Measurements from ENCODE around the gene HMCN2. TPM values are rescaled to one million over a fixed set of nuclear protein-coding genes. Genes with fewer than 3 reads are reported as not detected.
"Not testable (repeated sequence)": the region's sequence is repeated elsewhere in the genome, so short reads cannot be mapped to it uniquely, and the experiment has no call there.

The HMCN2 gene
- total RNA-seq, 1 experiment from 2014 or later = not detected

- DNase-seq (ENCODE audit: low read depth, low spot score) = no peak
- in situ Hi-C loops (cut with HindIII; ENCODE audit: low pct_unique_long_range_greater_than_20kb, low sequenced_read_pairs) = loop anchor here (25.0 kb wide), 1 partner anchor 174 kb away; no protein-coding TSS in a partner anchor
Measured at GRCh38 chr9:130260816-130261765, 4.5 kb upstream of the HMCN2 start.

- no peak for DNase-seq (ENCODE audit: low read depth, low spot score)
- in situ Hi-C loops (cut with HindIII; ENCODE audit: low pct_unique_long_range_greater_than_20kb, low sequenced_read_pairs) = loop anchor here (25.0 kb wide), 1 partner anchor 175 kb away; no protein-coding TSS in a partner anchor
Measured at GRCh38 chr9:130262061-130262745, 3.4 kb upstream of the HMCN2 start.

GRCh38 chr9:130262771-130263170 lies 2.8 kb upstream of the HMCN2 start:
- no peak for DNase-seq (ENCODE audit: low read depth, low spot score)
- in situ Hi-C loops (cut with HindIII; ENCODE audit: low pct_unique_long_range_greater_than_20kb, low sequenced_read_pairs) = loop anchor here (25.0 kb wide), 1 partner anchor 175 kb away; no protein-coding TSS in a partner anchor

- in situ Hi-C loops (cut with HindIII; ENCODE audit: low pct_unique_long_range_greater_than_20kb, low sequenced_read_pairs) = loop anchor here (25.0 kb wide), 1 partner anchor 177 kb away; no protein-coding TSS in a partner anchor
- DNase-seq (ENCODE audit: low read depth, low spot score) = no peak
Measured at GRCh38 chr9:130263601-130264413, 1.8 kb upstream of the HMCN2 start.

GRCh38 chr9:130264414-130265350 lies 878 bp upstream of the HMCN2 start:
- DNase-seq (ENCODE audit: low read depth, low spot score) = no peak
- in situ Hi-C loops (cut with HindIII; ENCODE audit: low pct_unique_long_range_greater_than_20kb, low sequenced_read_pairs) = loop anchor here (25.0 kb wide), 1 partner anchor 177 kb away; no protein-coding TSS in a partner anchor

GRCh38 chr9:130266236-130267098 lies 907 bp downstream of the HMCN2 start:
- in situ Hi-C loops (cut with HindIII; ENCODE audit: low pct_unique_long_range_greater_than_20kb, low sequenced_read_pairs) = loop anchor here (25.0 kb wide), 1 partner anchor 179 kb away; no protein-coding TSS in a partner anchor
- DNase-seq (ENCODE audit: low read depth, low spot score) = no peak

GRCh38 chr9:130267930-130268329 lies 2.4 kb downstream of the HMCN2 start:
- in situ Hi-C loops (cut with HindIII; ENCODE audit: low pct_unique_long_range_greater_than_20kb, low sequenced_read_pairs) = loop anchor here (25.0 kb wide), 1 partner anchor 181 kb away; no protein-coding TSS in a partner anchor

GRCh38 chr9:130268521-130269211 lies 3.1 kb downstream of the HMCN2 start:
- in situ Hi-C loops (cut with HindIII; ENCODE audit: low pct_unique_long_range_greater_than_20kb, low sequenced_read_pairs) = loop anchor here (25.0 kb wide), 1 partner anchor 181 kb away; no protein-coding TSS in a partner anchor
- DNase-seq (ENCODE audit: low read depth, low spot score) = no peak

More at GRCh38 chr9:130267930-130268329, 2.4 kb downstream of the HMCN2 start:
- no peak for DNase-seq (ENCODE audit: low read depth, low spot score)

GRCh38 chr9:130271473-130271872 lies 5.9 kb downstream of the HMCN2 start:
- in situ Hi-C loops (cut with HindIII; ENCODE audit: low pct_unique_long_range_greater_than_20kb, low sequenced_read_pairs) = loop anchor here (25.0 kb wide), 1 partner anchor 184 kb away; no protein-coding TSS in a partner anchor
- DNase-seq (ENCODE audit: low read depth, low spot score) = no peak

GRCh38 chr9:130275156-130275555 lies 9.6 kb downstream of the HMCN2 start:
- in situ Hi-C loops (cut with HindIII; ENCODE audit: low pct_unique_long_range_greater_than_20kb, low sequenced_read_pairs) = no loop called here
- DNase-seq (ENCODE audit: low read depth, low spot score) = no peak

GRCh38 chr9:130276121-130276520 lies 10.6 kb downstream of the HMCN2 start:
- in situ Hi-C loops (cut with HindIII; ENCODE audit: low pct_unique_long_range_greater_than_20kb, low sequenced_read_pairs) = no loop called here
- DNase-seq (ENCODE audit: low read depth, low spot score) = no peak

- no peak for DNase-seq (ENCODE audit: low read depth, low spot score)
- in situ Hi-C loops (cut with HindIII; ENCODE audit: low pct_unique_long_range_greater_than_20kb, low sequenced_read_pairs) = no loop called here
Measured at GRCh38 chr9:130276955-130277354, 11.4 kb downstream of the HMCN2 start.

GRCh38 chr9:130277525-130277924 lies 12.0 kb downstream of the HMCN2 start:
- DNase-seq (ENCODE audit: low read depth, low spot score); in situ Hi-C loops (cut with HindIII; ENCODE audit: low pct_unique_long_range_greater_than_20kb, low sequenced_read_pairs): not testable (repeated sequence)

GRCh38 chr9:130283539-130284248 lies 18.1 kb downstream of the HMCN2 start:
- DNase-seq (ENCODE audit: low read depth, low spot score) = no peak
- in situ Hi-C loops (cut with HindIII; ENCODE audit: low pct_unique_long_range_greater_than_20kb, low sequenced_read_pairs) = no loop called here
